Fibroblast of the conjunctiva (primary cell): ENCODE measurements around the gene TSPAN19.
"Not testable (repeated sequence)": the region's sequence is repeated elsewhere in the genome, so short reads cannot be mapped to it uniquely, and the experiment has no call there.

ENCODE experiments used
- DNase-seq: peaks from one replicate; pipeline ENCODE4 v3.0.0-alpha.2; 2010; ENCODE audit warnings: low read depth

TSPAN19 gene

GRCh38 chr12:85036234-85036707 lies at the start of gene TSPAN19, which contains the start of gene LRRIQ1:
Gene TSPAN19, minus strand, starts transcription at chr12:85036277. Its CDS starts 6,331 bp downstream, at chr12:85029946.
Gene LRRIQ1, plus strand, starts transcription at chr12:85036351. Its CDS starts 1,826 bp downstream, at chr12:85038177.
- peak; percentile 91 for DNase-seq

- no peak for DNase-seq
Observed at GRCh38 chr12:85085066-85085465, 49.0 kb upstream of the TSPAN19 start.

- peak; percentile 87 for DNase-seq
Observed at GRCh38 chr12:85076688-85077430, 40.8 kb upstream of the TSPAN19 start.

GRCh38 chr12:85072826-85073225 lies 36.7 kb upstream of the TSPAN19 start:
- DNase-seq = no peak

GRCh38 chr12:85065837-85066482 lies 29.9 kb upstream of the TSPAN19 start:
- DNase-seq = peak; percentile 10

- DNase-seq = no peak
Observed at GRCh38 chr12:85060916-85061315, 24.8 kb upstream of the TSPAN19 start.

GRCh38 chr12:85059594-85059993 lies 23.5 kb upstream of the TSPAN19 start:
- no peak for DNase-seq

- DNase-seq = no peak
Observed at GRCh38 chr12:85058339-85058738, 22.3 kb upstream of the TSPAN19 start.

GRCh38 chr12:85057370-85057963 lies 21.4 kb upstream of the TSPAN19 start:
- DNase-seq = peak; percentile 21

- no peak for DNase-seq
Observed at GRCh38 chr12:85043829-85044228, 7.8 kb upstream of the TSPAN19 start.

GRCh38 chr12:85041395-85041794 lies 5.3 kb upstream of the TSPAN19 start:
- DNase-seq = no peak

GRCh38 chr12:85036733-85037132 lies 656 bp upstream of the TSPAN19 start:
- DNase-seq = no peak

- DNase-seq = no peak
Observed at GRCh38 chr12:85029456-85029855, 6.6 kb downstream of the TSPAN19 start.

GRCh38 chr12:85018098-85018497 lies 18.0 kb downstream of the TSPAN19 start:
- DNase-seq = no peak

GRCh38 chr12:85017618-85018017 lies 18.5 kb downstream of the TSPAN19 start:
- DNase-seq = no peak

- no peak for DNase-seq
Observed at GRCh38 chr12:85017133-85017532, 18.9 kb downstream of the TSPAN19 start.

GRCh38 chr12:85016413-85016812 lies 19.7 kb downstream of the TSPAN19 start:
- DNase-seq = peak; percentile 99

- peak; percentile 73 for DNase-seq
Observed at GRCh38 chr12:85007836-85008235, 28.2 kb downstream of the TSPAN19 start.

- no peak for DNase-seq
Observed at GRCh38 chr12:85006206-85006605, 29.9 kb downstream of the TSPAN19 start.

GRCh38 chr12:85005615-85006014 lies 30.5 kb downstream of the TSPAN19 start:
- DNase-seq = no peak

- DNase-seq = not testable (repeated sequence)
Observed at GRCh38 chr12:85005047-85005446, 31.0 kb downstream of the TSPAN19 start.

GRCh38 chr12:85004204-85004603 lies 31.9 kb downstream of the TSPAN19 start:
- DNase-seq = no peak

GRCh38 chr12:85002778-85003296 lies 33.2 kb downstream of the TSPAN19 start:
- DNase-seq = no peak
